ENCODE data around the gene FREY1.

The FREY1 gene

DNA sequence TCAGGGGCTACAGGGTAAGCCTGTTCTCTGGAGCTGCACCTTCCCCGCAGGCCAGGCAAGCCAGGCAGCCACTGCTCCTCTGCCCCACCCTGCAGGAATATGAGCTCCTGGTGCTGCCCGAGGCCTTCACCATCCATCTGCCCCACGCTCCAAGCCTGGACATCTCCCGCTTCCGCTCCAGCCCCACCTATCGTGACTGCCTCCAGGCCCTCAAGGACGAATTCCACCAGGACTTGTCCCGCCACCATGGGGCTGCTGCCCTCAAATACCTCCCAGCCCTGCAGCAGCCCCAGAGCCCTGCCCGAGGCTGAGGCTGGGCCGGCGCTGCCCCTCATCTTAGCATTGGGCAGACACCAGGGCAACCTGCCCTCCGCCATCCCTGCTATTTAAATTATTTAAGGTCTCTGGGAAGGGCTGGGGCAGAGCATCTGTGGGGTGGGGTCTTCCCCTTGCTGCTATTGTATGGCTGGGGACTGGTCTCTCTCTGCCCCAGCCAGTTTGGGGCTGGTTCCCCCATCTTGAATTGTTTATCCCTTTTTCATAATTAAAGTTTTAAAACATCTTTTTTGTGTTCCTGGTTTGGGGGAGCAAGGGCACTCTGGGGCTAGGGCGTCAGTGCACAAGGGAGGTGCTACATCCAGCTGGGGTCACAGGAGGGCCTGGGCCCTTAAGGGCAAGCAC, 21.6 kb upstream of the FREY1 start:
- in situ Hi-C loops (cut with MboI; ENCODE audit: low sequenced_read_pairs), result no loop called here

DNA sequence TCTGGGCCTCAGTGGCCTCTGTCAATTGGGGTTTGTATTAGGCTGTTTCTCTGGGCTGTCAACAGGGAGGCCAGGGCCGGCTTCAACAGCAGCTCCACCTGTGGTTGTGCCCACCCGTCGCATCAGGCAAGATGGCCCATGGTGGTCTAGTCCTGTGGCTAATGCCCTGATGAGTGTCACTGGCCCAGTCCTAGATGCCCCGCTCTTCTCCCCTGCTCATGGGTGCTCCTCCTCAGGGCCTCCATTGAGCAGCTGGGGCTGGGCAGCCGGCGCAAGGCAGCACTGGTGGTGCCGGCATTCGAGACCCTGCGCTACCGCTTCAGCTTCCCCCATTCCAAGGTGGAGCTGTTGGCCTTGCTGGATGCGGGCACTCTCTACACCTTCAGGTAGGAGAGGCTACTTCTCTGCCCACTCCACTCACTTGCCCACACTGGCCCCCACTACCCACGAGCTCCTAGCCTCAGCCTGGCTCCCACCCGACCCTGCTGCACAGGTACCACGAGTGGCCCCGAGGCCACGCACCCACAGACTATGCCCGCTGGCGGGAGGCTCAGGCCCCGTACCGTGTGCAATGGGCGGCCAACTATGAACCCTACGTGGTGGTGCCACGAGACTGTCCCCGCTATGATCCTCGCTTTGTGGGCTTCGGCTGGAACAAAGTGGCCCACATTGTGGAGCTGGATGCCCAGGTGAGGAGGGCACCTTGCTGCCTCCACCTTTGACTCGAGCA, 20.8 kb upstream of the FREY1 start:
- in situ Hi-C loops (cut with MboI; ENCODE audit: low sequenced_read_pairs), result no loop called here

DNA sequence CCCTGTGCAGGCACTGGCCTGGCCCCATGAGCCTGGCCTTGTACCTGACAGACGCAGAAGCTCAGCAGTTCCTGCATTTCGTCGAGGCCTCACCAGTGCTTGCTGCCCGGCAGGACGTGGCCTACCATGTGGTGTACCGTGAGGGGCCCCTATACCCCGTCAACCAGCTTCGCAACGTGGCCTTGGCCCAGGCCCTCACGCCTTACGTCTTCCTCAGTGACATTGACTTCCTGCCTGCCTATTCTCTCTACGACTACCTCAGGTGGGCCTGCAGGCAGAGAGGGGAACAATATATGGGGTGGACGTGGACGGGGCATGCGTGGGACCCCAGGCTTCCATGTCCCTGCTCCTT, 20.2 kb upstream of the FREY1 start:
- in situ Hi-C loops (cut with MboI; ENCODE audit: low sequenced_read_pairs), result no loop called here

DNA sequence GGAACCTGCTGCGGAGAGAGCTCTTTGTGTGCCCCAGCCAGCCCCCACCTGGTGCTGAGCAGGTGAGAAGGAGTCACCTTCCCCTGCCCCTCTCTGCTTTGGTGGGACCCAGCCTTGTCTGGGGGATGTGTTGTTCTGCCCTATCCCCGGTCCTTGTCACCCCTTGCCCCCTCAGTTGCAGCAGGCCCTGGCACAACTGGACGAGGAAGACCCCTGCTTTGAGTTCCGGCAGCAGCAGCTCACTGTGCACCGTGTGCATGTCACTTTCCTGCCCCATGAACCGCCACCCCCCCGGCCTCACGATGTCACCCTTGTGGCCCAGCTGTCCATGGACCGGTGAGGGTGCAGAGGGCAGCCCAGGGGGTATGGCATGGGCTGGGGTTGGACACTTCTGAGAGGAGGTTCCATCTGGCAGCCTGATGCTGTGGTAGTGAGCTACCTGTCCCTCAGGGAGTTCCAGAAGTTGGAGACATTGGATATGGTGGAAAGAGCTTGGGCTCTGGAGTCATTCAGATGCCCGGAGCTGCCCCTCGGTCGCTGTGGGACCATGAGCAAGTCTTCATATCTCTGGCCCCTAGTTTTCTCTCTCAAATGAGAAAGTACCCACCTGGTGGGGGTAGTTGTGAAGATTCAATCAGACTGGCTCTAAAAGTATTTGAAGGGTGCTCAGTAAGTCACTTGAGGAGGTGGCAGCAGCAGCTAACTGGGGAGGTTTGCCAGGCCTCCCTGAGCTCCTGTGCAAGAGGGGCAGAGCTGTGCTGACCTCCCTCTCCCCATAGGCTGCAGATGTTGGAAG, 19.7 kb upstream of the FREY1 start:
- in situ Hi-C loops (cut with MboI; ENCODE audit: low sequenced_read_pairs), result no loop called here

DNA sequence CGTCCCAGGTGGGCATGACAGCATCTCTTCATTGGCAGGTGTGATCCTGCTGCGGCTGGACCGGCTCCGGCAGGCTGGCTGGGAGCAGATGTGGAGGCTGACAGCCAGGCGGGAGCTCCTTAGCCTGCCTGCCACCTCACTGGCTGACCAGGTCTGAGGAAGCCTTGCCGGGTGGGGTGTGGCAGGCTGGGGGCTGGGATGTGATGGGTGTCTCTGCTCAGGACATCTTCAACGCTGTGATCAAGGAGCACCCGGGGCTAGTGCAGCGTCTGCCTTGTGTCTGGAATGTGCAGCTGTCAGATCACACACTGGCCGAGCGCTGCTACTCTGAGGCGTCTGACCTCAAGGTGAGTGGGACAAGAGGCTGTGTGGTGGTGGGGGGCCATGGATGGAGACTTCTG, 18.9 kb upstream of the FREY1 start:
- in situ Hi-C loops (cut with MboI; ENCODE audit: low sequenced_read_pairs), result no loop called here

DNA sequence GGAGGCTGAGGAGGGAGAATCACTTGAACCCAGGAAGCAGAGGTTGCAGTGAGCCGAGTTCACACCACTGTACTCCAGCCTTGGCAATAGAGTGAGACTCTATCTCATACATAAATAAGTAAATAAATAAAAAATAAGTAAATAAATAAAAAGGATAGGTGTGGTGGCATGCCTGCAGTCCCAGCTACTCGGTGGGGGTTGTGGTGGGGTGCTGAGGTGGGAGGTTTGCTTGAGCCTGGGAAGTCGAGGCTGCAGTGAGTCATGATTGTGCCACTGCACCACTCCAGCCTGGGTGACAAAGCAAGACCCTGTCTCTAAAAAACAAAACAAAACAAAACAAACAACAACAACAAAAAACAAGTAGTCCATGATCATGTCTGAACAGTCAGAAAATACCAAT, 18.5 kb upstream of the FREY1 start:
- in situ Hi-C loops (cut with MboI; ENCODE audit: low sequenced_read_pairs), result no loop called here

DNA sequence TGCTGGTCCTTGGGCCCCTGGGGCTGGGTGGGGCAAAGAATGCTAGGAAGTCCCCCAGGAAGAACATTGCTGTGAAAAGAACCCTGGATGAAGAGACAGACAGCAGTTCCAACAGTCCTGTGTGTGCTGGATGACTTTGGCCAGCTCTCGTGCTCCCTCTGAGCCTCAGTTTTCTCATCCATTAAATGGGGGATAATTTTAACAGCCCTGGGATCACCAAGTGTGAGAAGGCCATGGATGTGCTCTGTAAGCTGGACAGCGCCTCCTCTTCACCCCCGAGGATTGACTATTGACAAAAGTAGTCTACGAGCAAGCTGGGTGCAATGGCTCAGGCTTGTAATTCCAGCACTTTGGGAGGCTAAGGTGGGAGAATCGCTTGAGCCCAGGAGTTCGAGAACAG, 17.9 kb upstream of the FREY1 start:
- in situ Hi-C loops (cut with MboI; ENCODE audit: low sequenced_read_pairs), result no loop called here

DNA sequence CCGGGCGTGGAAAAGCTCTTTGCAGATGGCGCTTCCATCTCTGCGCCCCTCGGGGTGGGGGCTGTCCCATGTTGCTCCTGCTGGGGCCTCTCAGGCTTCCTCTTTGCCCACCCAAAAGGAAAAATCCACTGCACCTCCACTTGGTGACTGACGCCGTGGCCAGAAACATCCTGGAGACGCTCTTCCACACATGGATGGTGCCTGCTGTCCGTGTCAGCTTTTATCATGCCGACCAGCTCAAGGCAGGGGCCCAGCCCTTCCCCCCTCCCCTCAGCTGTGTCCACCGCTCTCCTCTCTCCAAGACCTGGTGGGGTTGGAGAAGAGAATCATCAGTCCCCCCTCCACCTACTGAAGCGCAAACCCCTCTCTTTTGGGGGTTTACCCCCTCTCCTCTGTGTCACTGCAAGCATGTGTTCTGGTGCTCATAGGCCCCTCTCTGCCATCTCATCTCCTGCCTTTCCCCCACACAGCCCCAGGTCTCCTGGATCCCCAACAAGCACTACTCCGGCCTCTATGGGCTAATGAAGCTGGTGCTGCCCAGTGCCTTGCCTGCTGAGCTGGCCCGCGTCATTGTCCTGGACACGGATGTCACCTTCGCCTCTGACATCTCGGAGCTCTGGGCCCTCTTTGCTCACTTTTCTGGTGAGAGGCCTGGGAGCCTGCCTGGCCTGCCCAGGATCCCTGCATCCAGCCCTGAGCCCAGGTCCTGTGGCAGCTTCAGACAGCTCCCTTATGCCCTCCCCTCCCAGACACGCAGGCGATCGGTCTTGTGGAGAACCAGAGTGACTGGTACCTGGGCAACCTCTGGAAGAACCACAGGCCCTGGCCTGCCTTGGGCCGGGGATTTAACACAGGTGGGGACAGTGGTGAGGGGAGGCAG, 17.2 kb upstream of the FREY1 start:
- in situ Hi-C loops (cut with MboI; ENCODE audit: low sequenced_read_pairs), result no loop called here

DNA sequence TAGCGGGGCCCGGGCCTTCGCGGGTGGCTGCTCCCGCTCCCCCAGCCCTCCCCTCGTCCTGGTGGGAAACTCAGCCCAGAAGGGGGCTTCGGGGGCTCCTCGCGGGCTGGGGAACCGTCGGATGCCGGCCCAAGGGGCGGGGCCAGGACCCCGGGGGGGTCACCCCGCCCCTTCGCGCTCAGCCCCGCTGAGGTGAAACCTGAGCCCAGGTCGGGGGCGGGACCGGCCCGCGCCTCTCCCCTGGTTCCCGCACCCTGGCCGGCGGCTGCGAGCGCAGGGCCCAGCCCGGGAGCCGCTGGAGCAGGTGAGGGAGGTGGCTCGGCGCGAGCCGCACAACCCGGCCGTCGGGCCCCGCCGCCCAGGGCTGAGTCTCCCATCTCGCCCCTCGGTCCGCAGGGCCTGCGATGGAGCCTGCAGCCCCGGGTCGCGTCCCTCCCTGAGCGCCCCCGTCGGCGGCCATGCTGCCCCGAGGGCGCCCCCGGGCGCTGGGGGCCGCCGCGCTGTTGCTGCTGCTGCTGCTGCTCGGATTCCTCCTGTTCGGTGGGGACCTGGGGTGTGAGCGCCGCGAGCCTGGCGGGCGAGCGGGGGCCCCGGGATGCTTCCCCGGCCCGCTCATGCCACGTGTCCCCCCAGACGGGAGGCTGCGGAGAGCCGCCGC, 15.5 kb upstream of the FREY1 start, which contains the start of gene LARGE2:
Gene LARGE2, plus strand, starts transcription at position 232 of the 658 bp plus-strand sequence. Its CDS starts 227 bp downstream, at position 459.
- in situ Hi-C loops (cut with MboI; ENCODE audit: low sequenced_read_pairs), result no loop called here

DNA sequence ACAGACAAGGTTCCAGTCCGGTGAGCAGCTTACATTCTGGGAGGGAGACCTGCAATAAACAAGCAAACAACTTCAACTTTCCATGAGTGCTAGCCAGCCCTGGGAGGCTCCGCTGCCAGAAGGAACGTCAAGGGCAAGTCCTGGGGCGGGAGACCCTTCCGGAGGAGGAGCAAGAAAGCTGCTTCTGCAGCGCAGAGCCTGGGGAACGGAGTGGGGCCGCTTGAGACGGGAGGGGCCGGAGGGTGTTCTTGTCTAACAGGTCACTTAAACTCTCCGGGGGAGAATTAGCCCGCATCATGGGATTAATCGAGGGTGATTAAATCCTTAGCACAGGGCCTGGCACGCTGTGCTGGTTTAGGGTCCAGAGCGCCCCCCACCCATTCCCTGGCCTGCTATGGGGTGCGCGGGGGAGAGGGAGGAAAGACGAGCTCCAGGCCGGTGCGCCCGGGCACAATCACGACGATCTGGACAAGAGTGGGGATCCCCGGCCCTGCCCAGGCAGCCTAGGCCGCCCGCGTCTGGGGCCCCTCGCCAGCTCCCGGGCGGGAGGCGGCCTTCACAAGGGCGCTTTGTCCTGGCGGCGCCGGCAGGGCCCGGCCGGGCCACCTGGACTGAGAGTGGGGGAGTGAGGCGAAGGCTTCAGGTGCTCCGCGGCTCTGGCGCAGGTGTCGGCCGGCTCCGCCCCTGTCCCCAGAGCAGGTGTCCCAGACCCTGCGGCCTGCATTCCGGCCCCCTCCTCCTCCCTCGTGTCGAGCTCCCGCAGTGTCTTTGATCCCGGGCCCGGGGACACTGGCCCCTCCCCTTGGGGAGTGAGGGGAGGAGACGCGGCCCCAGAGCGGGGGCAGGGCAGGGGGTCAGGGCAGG, 14.7 kb upstream of the FREY1 start:
- in situ Hi-C loops (cut with MboI; ENCODE audit: low sequenced_read_pairs), result no loop called here

DNA sequence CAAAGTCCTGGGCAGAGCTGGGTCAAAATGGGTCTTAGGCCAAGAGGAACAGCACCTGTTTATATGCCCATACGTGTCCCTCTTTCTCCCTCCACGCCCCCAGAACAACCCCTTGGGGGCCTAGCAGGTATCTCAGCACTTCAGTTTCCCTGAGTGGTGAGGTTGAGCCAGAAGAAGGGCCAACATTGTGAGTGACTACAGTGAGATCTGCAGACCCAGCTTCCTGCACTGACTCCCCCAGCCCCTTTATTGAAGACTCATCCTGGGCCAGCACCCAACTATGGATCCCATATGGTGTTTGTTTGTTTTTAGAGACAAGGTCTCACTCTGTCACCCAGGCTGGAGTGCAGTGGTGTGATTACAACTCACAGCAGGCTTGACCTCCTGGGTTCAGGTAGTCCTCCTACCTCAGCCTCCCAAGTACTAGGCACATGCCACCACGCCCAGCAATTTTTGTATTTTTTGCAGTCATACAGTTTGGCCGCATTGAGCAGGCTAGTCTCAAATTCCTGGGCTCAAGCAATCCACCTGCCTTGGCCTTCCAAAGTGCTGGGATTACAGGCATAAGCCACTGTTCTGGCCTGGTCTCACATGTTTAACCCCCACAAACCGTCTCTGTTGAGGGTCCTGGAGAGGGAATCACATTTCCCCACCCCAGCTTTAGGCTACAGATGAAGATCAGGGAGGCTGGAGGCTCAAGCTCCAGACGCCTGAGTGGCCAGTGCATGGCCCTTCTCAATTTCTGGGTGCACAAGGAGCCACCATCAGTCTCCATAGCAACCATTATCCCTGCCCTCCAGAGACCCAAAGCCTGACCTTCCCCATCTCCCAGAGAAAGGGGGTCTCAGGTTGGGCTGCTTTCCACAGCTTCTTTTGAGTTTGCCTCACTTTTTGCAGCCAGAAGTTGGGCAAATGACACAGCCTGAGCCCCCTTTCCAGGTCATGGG, 13.7 kb upstream of the FREY1 start:
- in situ Hi-C loops (cut with MboI; ENCODE audit: low sequenced_read_pairs), result no loop called here

DNA sequence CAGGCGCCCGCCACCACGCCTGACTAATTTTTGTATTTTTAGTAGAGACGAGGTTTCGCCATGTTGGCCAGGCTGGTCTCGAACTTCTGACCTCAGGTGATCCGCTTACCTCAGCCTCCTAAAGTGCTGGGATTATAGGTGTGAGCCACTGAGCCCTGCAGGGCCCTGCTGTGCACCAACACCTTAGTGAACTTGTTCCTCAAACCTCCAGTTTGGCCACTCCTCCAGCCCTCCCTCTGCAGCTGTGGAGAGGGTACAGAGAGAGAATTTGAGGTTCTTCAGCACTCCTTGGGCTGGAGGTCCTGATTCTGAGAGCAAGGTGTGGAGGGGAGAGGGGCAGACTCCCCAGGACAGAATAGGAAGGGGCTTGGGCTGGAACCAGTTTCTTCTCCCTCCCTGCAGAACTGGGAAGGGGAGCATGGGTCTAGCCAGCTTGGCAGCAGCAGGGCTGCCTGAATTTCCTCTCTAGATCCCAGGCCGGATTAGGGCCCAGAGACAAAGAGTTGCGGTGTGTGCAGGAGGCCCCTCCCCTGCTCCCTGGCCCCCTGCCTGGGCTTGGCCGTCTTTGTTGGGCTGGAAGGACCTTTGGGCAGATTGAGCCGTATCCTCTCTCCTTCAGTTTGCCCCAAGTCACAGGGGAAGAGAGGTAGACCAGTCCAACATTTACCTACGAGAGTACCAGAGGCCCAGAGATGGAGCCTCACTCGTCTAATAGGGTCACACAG, 12.9 kb upstream of the FREY1 start:
- in situ Hi-C loops (cut with MboI; ENCODE audit: low sequenced_read_pairs), result no loop called here

DNA sequence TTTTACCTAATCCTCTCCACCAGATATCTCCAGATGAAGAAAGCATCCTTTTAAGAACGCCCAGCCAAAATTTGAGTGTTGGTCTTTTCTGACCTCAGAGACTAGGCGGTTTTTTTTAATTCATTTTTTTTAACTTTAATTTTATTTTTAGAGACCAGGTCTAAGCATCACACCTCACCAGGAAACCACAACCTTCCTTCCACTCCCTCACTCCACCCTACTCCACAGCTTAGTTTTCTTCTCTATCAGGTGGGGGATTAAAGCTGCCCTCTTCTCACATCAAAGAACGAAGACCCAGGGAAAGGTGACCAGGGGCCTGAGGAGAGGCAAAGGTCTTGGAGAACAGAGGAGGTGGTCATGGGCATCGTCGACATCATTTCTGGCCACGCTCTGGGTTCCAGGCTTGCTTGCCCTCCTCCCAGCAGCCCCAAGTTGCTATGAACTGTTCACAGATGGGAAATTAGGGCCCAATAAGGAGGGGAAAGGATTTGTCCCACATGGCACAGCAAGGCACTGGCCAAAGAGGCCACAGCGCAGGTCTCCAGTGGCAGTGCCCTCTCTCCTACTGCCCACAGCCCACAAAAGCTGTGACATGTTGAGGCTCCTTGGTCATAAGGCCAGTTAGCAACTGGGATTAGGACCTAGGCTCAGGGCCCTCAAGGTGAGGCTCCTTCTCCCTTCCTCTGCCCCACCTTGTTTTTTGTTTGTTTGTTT, 12.0 kb upstream of the FREY1 start:
- in situ Hi-C loops (cut with MboI; ENCODE audit: low sequenced_read_pairs), result no loop called here

DNA sequence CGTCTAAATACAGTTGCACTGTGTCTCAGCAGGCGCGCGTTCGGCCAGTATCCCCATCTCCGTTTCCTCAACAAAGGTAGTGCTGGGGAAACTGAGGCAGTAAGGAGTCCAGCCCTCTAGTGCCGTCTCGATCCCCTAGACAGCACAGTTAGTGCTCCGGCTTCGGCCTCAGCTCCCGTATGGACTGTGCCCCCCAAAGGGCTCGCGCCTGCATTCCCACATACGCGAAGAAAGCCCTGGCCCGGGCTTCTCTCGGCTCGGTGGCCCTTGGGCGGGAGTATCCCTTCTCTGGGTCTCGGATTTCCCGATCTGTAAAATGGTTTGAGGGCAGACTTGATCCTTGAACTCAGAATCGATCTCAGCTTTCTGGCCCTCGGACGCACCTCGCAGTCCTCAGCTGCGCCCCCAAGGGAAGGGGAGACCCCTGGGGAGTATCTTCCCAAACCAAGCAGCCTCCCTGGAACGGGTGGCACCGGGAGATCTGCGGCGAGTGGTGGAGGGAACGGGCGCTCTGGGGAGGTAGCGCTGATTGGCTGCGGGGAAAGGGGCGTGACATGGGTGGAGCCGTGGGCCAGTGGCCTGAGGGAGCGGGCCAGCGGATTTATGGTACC, 11.4 kb upstream of the FREY1 start:
- in situ Hi-C loops (cut with MboI; ENCODE audit: low sequenced_read_pairs), result no loop called here

DNA sequence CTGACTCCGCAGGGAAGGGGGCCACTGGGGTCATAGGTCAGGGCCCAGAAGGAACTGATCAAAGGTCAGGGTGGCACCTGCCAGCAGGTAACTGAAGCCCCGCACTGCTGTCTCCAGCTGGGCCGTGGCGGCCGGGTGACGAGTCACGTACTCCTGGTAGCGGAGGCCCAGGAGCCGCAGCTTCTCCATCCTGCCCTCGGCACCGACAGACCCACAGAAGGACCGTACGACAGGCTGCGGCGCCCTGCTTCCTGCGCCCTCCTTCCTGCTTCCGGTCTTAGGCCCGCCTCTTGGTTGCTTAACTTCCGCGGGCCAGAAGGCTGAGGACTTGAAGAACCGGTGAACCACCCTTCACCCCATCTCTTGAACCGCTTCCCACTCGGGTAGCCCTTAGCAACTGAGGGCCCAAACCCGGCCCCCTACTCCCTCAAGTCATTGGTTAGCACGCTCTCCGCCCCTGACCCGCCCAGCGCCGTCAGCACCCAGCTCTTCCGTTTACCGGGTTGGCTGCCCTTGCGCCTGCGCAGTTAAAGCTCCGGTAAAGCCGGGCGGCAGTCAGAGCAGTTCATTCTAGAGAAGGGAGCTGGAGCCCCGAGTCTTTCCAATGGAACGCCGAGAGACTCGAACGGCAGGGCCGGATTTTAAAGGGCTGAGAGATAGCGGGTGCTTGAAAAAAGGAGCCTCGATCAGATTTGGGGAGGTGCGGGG, 10.7 kb upstream of the FREY1 start, which contains the start of gene PEX16:
Gene PEX16, minus strand, starts transcription at position 255 of the 708 bp plus-strand sequence. Its CDS starts 66 bp downstream, at position 189.
- in situ Hi-C loops (cut with MboI; ENCODE audit: low sequenced_read_pairs), result no loop called here

DNA sequence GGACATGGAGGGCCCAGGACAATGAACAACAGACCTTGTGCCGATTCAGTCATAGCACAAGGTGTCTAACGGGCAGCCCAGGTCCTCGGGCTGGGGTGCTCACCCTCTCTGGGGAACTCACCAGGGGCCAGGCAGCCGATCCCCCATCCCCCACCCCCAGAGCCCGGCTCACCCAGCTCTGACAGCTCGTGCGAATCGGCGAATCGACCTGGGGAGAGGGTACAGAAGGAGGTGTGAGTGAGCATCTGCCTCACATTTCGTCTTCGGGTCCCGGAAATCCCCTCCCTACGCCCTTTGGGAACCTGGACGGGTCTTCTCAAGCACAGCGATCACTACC, 10.2 kb upstream of the FREY1 start:
- in situ Hi-C loops (cut with MboI; ENCODE audit: low sequenced_read_pairs), result no loop called here

Data from HL-60/S4 treated with phorbol 12-myristate 13-acetate at 8.2 ng/mL for 4 days and 3 days (cell line).